GM12872 (cell line): Measurements from ENCODE around the gene SEC14L5.

Experiments used
- CTCF ChIP-seq: IDR thresholded peaks from 3 replicates; pipeline ENCODE4 v1.5.1; 2011; ENCODE audit warnings: low read depth, mild to moderate bottlenecking, low read length, moderate library complexity; ENCODE audit not compliant: insufficient read depth

SEC14L5 gene

GRCh38 chr16:5058476-5058875 lies 100.3 kb downstream of the SEC14L5 start:
- TF ChIP-seq CTCF, result peak; percentile 17; the same call in 1 of the 3 replicates

- TF ChIP-seq CTCF, result no peak
Observed at GRCh38 chr16:5059386-5060072, 101.4 kb downstream of the SEC14L5 start.

GRCh38 chr16:5060073-5060641 lies 102.0 kb downstream of the SEC14L5 start:
- TF ChIP-seq CTCF, result no peak

- TF ChIP-seq CTCF, result no peak
Observed at GRCh38 chr16:5062051-5062450, 103.9 kb downstream of the SEC14L5 start.

- TF ChIP-seq CTCF, result no peak; the same call in 2 of the 3 replicates
Observed at GRCh38 chr16:5062790-5063765, 104.9 kb downstream of the SEC14L5 start.

GRCh38 chr16:5064915-5065314 lies 106.8 kb downstream of the SEC14L5 start:
- TF ChIP-seq CTCF, result no peak

GRCh38 chr16:5065326-5065725 lies 107.2 kb downstream of the SEC14L5 start:
- TF ChIP-seq CTCF, result no peak
